HG03139 (cell line): ENCODE measurements around the gene TANC2.

Source experiments
- ATAC-seq: cut with Tn5 transposase; IDR thresholded peaks from one replicate; pipeline ENCODE4 v1.9.1; 2021; ENCODE audit not compliant: unreplicated experiment

TANC2 gene

GRCh38 chr17:62999736-63000135 is 33.7 kb downstream of the TANC2 start:
- ATAC-seq: no peak

DNA sequence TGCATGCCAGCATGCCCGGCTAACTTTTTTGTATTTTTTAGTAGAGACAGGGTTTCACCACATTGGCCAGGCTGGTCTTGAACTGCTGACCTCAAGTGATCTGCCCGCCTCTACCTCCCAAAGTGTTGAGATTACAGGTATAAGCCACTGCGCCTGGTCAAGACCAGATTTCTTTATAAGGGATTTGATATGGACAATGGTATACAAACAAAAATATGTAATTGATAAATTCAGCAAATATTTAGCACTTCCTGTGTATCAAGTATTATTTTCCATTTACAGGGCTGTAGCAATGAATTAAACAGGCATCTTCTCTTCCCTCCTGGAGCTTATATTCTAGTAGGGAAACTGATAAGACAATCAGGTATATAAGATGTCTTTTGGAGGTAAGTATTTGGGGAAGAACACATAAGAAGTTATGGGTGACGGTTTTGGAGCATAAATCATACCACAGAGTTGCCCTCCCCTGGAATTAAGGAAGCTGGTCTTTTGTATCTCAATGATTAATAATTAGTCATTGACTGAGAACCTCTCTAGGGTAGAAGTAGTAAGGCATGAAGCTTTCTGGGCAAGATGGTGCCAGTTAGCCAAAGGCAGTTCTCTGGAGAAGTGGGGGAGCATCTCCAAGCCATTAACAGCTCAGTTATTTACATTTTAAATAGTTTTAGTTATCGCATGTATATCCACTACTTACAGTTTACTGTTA is 35.8 kb downstream of the TANC2 start:
- no peak for ATAC-seq

GRCh38 chr17:63002625-63003024 is 36.6 kb downstream of the TANC2 start:
- no peak for ATAC-seq

GRCh38 chr17:63015824-63016223 is 49.8 kb downstream of the TANC2 start:
- ATAC-seq: no peak
